Eye (tissue), 1 donor: ENCODE measurements around the gene SPSB3.
"Not testable (repeated sequence)": the region's sequence is repeated elsewhere in the genome, so short reads cannot be mapped to it uniquely, and the experiment has no call there.

ENCODE experiments used
- DNase-seq: peaks from one replicate; pipeline ENCODE4 v3.0.0-alpha.2; 2015

SPSB3 gene

DNA sequence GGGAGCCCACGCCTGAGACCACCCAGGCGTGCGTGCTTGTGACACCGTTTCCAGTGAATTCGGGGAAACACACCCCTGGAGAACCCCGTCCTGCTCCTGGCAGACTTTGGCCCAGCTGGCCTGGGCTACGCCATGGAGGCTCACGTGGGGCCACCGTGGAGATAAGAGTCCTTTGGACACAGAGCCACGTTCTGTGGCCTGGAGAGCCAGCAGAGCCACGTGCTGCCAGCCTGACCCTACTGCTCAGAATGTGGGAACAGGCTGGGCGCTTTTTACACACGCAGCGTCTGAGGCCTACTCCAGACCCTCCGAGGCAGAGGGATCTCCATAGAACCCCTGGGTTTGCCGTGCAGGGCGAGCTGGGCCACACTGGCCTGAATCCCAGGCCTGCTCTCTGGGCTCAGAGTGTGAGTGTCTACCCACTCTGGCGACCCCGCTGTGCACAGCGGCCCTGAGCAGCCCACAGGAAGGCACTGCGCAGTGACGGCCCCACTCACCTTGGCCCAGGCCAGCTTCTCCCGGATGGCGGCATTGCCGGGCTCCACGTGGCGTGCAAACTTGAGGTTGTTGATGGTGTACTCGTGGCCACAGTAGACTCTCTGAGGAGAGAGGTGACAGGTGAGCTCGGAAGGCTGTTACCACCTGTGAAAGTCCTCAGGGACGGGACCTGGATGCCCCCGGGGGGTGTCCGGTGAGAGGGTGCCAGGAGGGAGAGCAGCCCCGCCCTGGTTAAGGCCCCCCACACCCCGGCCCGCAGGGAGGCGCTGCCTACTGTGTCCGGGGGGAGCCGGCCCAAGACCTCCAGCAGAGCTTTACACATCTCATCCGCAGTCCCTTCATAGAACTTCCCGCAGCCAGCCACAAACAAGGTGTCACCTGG, 34.3 kb upstream of the SPSB3 start:
- no peak for DNase-seq

DNA sequence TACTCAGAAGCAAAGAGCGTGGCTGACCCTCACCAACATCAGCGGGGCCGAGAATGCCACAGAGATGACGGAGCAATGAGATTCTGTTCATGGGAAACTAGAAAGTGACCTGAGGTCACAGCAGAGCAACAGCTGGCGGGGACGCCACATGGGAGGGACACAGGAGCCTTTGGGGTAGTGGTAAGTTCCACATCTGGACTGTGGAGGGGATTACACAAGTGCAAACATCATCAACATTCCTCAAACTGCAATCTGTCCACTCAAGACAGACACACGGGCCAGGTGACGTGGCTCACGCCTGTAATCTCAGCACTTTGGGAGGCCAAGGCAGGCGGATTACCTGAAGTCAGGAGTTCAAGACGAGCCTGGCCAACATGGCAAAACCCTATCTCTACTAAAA, 33.1 kb upstream of the SPSB3 start:
- DNase-seq = no peak

GRCh38 chr16:1812732-1813163, 30.4 kb upstream of the SPSB3 start:
- DNase-seq = peak; percentile 21

DNA sequence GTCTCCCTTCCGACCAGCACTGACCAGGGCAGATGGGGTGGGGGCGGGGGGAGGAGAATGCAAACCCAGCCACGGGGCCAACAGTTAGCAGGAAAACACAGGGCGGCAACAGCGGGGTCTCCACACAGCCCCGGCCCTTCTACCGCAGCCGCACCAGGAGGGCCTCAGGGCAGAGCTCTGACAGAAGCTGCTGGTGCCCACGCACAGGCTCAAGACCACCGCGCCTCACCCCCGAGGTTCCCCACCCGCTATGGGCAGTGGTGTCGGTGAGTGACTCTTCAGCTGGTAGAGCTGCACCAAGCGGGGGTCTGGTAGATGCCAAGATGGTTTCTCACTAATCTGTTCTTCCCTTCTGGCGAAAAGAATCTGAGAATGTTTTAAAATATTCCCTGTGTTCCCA, 28.2 kb upstream of the SPSB3 start:
- no peak for DNase-seq

DNA sequence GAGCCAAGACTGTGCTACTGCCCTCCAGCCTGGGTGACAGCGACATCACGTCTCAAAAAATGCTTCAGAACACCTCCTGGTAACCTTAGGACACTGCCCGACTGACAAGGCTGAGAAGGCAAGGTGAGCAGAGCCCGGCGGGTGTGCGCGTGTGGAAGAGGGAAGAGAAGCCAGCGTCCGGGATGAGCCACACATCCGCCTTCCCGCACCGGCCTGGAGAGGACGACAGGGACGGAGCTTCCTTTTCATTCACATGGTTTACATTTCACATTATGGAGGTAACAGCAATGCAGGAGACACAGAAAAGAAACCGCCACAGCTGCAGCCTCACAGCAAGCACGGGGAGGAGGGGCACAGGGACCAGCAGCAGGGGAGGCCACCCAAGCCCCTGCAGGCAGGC, 27.7 kb upstream of the SPSB3 start:
- no peak for DNase-seq

DNA sequence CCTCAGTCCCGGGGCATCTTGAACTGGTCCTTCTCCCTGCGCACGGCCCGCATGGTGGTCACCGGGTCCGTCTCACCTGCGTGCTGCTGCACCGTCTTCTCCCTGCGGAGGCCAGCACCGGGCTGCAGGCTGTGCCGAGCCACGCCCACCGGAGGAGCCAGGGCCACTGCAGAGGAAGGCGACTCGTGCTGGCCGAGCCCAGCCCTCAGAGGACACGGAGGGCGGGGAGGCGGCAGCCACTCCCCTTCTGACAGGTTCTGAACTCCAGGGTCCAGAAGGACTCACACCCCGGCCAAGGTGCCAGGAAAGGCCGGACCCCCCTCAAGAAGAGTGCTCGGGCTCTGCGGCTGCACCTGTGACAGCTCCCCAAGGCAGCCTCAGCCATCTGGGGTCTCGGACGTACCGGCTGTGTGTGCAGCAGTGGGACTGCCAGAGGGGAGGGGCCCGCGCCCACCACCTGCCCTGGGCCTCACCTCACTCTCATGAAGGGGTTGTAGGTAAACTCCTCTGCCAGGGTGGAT, 27.0 kb upstream of the SPSB3 start:
- DNase-seq = no peak

- DNase-seq = no peak
Measured at GRCh38 chr16:1808691-1809090, 26.3 kb upstream of the SPSB3 start.

GRCh38 chr16:1807626-1808025, 25.3 kb upstream of the SPSB3 start:
- DNase-seq = no peak

DNA sequence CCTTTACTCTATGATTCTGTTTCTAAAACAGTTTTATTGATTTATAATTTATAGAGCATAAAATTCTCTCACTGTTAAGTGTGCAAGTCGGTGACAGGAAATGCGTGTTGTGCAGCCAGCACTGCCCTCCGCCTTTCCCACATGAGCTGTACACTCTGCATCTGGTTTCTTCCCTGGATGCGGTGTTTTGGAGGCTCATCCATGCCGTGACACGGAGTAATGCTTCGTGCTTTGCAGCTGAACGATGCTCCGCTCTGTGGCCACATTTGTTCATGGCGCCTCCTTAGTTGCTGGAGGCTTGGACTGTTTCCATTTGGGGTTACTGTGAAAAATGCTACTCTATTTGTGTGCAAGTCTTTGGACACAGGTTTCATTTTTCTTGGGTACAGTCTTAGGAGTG, 18.3 kb upstream of the SPSB3 start:
- DNase-seq = no peak

- DNase-seq = not testable (repeated sequence)
Measured at GRCh38 chr16:1799263-1799662, 16.9 kb upstream of the SPSB3 start.

DNA sequence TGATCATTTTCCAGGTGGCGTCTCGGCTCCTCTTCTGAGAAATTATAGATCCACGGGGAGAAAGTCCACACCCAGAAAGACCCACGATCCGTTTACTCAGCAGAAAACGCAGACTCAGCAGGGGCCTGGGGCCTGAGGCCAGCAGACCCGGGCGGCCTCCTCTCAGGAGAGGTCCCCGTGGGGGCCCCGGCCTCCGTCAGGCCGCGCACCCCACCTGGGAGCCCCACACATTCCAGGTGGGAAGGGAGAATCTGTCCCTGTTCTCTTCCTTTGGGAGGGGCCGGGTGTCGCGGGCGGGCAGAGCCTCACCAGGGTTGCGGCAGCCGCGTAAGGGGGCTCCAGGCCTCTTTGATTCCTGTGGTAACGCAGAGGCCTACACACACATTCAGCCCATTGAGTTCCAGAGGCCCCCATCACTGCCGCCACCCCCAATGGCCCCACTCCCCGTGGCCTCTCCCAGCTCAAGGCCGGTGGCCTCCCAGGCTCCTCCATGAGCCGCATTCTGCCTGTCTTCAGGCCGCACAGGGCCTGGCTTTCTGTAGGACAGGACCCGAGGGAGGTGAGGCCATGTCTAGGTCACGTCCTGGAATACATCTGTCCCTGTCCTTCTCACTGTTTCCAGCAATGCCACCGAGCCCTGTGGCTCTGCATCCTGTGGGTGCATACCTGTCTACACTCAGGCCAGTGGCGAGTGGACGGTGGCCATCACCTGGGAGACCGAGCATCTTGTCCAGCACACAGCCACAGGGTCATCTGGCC, 12.7 kb upstream of the SPSB3 start:
- no peak for DNase-seq

DNA sequence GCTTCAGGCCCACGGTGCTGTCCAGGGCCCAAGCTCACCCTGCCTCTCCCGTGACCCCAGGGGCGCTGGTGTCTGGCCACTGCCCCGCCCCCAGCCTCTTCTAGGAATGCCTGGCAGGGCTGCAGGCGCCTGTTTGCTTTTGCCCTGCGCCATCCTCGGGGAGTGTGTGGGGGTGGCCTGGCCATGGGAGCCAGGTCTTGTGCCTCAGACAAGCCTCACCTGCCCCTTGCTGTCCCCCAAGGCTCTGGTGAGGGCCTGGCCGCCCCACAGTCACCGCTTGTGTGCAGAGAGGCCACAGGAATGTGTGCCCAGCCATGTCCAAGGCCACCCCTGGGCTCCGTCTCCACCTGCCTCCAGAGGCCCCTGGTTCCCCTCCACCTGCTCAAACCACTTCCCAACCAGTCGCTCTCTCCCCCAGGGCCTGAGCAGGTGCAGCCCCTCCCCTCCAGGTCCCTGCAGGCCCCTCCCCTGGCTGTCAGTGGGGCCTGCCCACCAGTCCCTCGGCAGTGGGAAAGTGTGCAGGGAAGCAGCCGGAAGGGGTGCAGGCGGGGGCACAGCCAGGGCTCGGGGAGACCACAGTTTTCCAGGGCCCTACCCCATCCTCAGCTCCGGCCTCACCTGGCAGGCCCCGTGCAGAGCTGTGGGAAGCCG, 12.0 kb upstream of the SPSB3 start:
- DNase-seq = no peak

DNA sequence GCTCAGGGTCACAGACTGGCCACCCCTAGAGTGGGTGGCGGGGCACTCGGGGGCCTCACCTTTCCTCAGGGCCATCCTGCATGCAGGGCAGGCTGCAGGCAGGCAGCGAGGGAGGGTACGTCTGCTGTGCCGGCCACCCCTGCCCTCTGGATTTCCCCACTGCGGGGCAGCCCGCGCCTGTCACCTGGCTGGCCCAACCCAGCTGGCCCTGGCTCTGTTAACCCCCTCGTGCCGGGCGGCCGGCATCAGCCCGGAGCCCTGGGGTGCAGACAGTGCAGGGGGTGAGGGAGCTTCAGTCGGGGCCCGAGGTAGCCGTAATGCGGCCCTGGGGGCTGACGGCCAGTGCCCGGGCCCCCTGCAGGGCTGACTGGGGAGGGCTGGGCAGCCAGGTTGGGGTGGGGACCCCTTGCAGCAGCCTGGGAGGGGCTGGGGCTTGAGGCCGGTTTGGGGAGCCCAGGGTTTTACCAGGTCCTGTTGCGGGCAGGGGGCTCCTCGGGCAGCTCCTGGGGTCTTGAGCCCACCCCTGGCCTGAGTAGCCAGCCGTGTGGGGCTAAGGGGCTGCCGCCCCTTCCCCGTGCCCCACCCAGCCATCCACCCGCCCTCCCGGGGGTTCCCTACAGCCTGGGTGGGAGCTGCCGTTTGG, 11.3 kb upstream of the SPSB3 start, which contains the start of gene IGFALS:
Gene IGFALS (minus strand): TSS at position 128 of the 643 bp plus-strand sequence. CDS start 53 bp downstream, at position 75.
- DNase-seq = no peak

DNA sequence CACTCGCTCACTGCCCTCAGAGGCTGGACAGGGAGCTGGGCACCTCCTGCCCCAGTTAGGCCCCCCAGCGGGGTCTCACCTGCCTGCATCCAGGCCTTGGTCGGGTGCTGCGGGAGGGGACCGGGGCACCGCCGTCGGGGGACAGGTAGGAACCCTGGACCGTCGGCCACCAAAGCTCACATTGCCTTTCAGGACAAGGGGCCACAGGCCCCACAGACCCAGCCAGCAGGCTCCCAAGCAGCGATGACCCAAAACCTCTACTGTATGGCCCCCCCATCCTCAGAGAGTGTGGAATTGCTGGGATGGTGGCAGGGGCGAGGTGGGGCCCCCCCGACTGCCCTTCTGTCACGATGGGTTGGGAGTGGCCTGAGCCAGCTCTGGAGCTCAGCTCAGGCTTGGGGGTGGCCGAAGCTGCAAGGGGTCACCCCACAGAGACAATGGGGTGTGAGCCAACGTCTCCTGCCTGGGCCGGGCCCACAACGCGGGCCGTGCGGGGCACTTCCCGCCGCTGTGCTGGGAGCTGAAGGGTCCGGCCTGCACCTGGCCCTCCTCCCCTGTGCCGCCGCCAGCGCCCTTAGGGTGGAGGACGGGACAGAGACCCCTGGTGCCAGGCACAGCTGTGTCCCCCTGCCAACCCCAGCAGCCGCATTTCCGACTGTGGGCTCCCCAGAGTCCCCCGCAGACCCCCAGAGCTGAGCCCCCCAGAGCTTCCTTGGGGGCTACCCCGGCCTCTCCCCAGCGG, 10.6 kb upstream of the SPSB3 start:
- DNase-seq = no peak

- no peak for DNase-seq
Measured at GRCh38 chr16:1791943-1792812, 9.8 kb upstream of the SPSB3 start.

DNA sequence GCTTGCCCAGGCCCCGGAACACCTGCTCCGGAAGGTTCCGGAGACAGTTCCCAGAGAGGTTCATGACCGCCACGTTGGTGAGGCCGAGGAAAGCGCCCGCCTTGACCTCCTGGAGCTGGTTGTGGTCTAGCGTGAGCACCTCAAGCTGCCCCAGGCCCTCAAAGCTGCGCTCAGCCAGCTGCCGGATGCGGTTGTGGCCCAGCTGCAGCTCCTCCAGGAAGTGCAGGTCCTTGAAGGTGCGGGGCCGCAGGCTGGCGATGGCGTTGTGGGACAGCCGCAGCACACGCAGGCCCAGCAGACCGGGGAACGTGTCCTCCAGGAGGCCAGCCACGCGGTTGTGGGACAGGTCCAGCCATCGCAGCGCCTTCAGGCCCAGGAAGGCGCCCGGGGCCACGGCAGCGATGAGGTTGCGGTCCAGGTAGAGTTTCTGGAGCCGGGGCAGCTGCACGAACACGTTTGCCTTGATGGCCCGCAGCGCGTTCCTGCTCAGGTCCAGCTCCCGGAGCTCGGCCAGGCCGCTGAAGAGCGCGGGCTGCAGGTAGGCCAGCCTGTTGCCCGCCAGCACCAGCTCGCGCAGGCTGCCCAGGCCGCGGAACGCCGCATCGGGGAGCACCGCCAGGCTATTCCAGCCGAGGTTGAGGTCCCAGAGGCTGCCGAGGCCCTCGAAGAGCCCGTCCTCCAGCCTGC, 9.0 kb upstream of the SPSB3 start:
- no peak for DNase-seq

DNA sequence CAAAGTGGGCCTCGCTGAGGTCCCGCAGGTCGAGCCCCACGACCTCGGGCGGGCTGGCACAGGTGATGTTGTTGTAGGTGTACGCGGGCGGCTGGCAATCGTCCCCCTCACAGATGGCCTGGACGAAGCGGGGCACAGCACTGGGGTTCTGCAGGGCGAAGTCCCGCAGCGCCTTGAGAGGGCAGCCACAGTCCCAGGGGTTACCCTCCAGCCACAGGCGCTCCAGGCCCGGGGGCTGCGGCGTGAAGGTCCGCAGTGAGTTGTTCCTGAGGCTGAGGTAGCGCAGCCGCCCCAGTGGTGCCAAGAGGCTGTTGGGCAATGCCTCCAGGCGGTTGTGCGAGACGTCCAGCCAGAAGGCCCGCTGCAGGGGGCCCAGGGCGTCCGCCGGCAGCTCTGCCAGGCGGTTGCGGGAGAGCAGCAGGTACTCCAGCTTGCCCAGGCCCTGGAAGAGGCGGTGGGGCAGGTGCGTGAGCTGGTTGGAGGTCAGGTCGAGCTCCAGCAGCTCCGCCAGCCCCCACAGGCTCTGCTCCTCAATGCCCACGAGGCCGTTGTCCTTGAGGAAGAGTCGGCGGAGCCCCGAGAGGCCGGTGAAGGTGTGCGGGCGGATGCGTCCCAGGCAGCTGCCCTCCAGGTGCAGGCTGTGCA, 8.4 kb upstream of the SPSB3 start:
- no peak for DNase-seq

- no peak for DNase-seq
Measured at GRCh38 chr16:1790261-1790610, 7.9 kb upstream of the SPSB3 start.

DNA sequence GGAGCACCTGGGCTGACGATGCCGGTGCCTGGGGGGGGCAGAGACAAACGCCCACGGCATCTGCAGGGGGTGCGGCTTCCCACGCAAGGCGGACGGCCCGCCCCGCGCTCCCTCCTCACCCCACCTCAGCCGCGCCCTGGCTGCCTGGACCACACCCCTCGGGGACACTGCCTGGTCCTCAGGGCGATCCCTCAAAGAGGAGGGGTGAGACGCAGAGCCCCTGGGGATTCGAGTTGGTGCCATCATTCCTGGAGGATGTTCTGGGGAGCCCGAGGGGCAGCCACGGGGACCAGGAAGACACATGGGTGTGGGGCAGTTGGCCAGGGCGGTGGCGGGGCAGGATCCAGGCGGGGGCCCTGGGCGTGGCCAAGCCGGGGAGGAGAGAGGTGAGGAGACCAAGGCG, 7.3 kb upstream of the SPSB3 start:
- no peak for DNase-seq

DNA sequence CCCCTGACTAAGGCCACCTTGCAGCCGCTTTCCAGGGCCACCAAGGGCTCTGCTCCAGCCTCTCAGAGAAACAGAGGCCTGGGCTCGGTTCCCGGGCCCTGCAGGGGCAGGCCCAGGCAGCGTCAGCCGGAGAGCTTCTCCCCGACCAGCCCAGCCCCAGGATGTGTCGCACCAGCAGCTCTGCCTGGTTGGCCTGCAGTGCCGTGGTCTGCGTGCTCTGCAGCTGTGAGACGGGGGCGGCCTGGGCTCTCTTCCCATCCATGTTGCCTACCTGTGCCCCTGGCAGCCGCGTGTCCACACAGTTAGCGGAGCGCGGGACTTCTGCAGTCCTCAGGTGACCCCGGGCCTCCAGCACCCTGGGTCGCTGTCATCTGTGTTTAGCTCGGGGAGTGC, 6.3 kb upstream of the SPSB3 start:
- DNase-seq = no peak
